IPS-11a (cell line): Measurements from ENCODE around the gene DGKZ.

Source experiments
- H3K4me3 ChIP-seq: one replicate; pipeline ENCODE4 v1.5.1; 2013; ENCODE audit warnings: low read depth, low read length, control low read depth

Gene DGKZ

DNA sequence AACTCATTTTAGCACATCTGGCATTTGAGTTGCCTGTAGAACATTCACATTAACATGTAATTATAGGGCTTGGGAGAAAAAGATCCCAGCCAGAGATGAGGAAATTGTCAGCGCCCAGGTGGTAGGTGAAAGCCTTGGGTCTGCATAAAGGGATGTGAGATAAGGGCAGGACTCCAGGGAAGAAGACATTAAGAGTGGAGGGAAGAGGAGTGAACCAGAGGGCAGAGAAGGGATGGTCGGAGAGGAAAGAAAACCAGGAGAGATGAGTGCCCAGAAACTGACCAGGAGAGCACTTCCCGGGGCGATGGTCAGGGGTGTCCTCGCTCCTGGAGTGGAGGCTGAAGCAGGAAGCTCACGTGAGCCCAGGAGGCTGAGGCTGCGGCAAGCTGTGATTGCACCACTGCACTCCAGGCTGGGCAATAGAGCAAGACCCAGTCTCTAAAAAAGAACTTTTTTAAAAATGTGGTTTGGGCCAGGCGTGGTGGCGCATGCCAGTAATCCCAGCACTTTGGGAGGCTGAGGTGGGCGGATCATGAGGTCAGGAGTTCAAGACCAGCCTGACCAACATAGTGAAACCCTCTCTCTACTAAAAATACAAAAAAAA lies 20.3 kb upstream of the DGKZ start:
- H3K4me3 ChIP-seq = no peak overlapping the region

DNA sequence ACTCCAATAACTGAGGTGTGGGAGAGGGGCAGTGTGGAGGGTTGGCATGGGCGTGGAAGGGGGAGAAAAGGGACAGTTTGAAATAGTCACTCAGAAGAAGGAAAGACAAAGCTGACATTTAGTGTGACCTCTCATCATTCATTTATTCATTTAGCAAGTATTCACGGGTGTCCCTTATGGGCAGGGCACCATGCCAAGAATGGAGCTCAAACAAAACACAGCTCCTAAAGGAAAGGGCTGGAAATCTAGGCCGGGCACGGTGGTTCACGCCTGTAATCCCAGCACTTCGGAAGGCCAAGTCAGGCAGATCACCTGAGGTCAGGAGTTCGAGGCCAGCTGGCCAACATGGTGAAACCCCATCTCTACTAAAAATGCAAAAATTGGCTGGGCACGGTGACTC lies 19.4 kb upstream of the DGKZ start:
- H3K4me3 ChIP-seq = no peak overlapping the region

DNA sequence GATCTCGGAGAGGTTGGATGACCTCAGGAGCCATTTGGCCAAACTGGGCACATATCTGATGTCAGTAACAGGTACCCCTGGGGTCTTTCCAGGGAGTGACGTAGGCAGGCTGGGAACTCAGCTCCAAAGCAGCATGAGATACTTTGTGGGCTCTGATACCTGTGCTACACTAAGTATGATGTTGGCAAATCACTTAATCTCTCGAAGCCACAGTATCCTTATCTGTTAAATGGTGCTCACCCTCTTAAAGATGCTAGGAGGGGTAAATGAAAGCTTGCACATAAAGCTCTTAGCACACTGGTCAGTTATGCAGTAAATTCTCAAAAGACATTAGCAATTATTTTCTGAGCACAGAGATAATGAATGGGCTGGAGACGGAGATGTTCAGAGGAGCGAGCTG lies 17.1 kb upstream of the DGKZ start:
- no peak overlapping the region for H3K4me3 ChIP-seq

DNA sequence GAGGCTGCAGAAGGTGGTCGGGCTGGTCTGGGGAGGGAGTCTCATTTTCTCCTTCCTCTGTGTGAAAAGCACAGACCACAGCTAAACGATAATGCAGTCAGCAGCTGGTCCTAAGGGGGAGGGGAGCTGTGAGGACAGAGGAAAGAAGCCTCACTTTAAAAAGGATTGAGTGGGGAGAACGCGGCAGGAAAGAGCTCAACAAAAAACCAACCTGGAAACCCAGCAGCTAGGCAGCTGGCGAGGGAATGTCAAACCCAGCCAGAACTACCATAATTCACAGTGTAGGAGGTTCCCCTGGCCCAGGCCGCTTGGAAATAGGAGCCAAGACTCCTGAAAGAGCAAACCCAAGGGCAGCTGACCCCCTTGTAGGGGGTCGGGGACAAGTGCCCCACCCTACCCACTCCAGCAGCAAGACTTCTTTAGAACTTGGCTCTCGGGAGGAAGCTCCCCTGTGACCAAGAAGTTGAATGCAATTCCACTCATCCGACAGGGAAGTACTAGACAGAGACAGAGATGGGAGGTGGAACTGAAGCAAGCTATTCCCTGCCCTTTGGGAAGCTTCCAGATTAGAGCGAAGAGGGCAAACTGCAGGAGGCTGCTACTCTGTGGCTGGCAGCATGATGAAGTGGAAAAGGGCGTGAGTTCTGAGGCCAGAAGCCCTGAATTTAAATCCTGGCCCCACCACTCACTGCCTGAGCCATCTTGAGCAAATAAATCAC lies 16.5 kb upstream of the DGKZ start:
- H3K4me3 ChIP-seq = no peak overlapping the region

DNA sequence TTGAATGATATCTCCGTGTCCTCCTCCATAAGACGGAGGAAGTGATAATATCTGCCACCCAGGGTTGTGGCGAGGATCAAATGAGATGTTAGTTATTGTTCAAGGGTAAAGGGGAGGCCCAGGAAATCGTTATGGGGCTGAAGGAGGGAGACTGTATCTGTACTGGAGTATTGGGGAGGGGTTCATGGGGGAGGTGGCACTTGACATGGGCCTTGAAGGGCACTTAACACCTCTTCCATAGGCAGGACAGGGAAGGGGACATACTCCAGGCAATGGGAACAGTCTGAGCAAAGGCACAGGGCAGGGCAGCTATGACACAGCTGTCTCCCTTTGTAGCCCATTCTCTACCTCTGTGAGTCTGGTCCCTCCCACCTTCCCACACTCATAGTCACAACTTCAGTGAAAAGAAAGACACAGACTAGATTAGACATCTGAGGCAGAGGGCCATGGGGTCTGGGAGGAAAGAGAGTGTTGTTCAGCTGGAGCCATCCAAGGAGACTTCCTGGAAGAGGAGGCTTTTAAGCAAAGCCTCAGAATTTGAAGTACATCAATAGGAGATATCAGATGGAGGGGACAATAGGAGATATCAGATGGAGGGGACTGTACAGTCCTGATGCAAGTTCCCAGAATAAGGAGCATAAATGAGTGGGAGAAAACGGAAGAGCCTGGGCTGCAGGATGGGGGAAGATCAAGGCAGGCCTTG lies 15.8 kb upstream of the DGKZ start:
- no peak overlapping the region for H3K4me3 ChIP-seq

DNA sequence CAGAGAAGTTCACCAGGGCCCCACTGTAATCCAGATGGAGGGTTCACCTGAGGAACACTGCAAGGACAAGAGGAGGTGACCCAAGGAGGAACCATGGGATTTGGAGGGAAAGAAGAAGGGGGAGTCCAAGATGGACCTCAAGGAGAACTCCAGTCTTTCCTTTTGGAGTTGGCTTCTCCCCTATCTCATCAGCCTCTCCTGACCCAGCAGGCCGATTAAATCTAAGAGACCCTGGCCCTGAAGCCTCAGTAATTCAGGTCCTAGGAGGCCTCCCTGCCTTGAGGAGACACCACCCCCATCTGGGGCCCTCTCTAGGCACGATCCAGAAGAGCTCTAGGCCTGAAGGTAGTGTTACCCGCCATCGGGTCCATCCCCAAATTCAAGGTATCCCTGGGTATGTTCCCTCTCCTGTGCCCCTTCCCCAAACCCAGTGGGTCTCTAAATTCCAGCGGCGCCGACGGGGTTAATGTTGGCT lies 15.1 kb upstream of the DGKZ start:
- H3K4me3 ChIP-seq = peak overlapping the region; percentile 51

DNA sequence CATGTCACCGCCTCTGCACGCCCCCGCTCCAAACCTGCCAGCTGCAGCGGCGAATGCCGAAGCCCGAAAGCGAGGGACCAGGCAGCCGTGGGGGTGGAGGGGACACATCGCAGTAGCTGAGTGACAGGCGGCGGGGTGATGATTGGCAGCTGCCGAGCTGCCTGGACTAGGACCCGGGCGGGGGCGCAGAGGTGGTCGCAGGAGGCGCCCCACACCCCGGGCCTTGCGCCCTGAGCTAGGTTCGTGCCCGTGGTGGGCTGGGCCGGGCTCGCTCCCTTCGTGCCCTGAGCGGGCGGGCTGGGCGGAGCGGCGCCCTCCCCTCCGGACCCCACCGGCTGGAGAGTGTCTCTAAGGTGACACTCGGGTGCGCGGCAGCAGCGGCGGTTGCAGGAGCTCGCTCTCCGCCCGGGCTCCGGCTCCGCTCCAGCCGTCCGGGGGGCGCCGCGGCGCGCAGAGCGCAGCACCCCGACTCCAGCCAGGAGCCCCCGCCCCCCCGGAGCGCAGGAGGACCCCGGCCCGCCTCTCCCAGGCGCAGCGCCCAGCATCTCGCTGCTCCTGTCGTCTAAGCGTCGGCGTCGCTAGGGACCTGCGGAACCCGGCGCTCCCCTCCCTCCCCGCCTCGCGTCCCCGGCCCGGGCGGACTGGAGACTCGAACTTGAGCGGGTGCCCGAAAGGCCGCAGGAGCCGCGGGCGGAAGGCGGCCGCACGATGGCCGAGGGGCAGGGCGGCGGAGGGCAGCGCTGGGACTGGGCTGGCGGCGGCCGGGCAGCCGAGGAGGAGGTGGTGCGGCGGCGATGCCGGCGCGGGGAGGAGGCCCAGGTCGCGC lies 14.5 kb upstream of the DGKZ start:
- H3K4me3 ChIP-seq = peak overlapping the region; percentile 51

DNA sequence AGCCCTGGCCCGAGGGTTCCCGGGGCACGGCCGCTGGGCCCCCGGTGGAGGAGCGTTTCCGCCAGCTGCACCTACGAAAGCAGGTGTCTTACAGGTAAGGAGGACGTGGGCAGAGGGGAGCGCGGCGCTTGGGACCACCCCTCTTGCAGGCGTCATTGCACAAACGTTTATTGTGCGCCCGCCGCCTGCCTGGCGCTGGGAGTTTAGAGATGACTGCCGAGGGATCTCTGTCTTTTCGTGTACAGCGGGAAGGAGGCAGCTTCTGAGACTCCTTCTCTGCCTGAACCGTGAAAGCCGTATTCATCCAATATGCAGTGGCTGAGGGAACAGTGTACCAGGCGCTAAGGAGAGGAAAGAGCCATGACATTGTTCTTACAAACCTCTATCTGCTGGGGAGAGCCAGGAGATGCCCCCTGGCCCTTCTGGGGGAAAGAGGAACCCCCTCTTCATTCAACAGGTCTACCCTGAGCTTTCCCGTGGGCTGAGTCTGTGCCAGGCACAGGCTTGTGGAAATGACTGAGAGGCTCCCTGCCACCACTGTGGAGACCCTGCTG lies 13.8 kb upstream of the DGKZ start:
- peak overlapping the region; percentile 51 for H3K4me3 ChIP-seq

DNA sequence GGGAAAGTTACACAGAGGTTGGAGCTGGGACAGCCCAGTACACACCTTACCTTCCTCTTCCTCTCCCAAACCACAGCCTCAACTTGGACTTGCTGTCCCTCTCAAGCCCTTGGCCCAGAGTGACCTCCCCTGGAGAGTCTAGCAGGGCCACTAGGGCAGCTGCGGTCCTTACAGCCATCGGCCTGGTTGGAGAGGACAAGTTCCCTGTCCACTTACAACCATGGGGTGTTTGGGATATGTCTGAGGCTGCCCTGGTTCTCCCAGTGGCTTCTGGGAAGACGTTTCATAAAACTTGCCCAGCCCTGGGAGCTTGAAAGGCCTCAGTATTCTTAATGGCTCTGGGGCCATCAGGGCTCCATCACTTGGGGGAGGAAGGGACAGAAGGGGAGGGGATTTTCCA lies 13.1 kb upstream of the DGKZ start:
- no peak overlapping the region for H3K4me3 ChIP-seq

DNA sequence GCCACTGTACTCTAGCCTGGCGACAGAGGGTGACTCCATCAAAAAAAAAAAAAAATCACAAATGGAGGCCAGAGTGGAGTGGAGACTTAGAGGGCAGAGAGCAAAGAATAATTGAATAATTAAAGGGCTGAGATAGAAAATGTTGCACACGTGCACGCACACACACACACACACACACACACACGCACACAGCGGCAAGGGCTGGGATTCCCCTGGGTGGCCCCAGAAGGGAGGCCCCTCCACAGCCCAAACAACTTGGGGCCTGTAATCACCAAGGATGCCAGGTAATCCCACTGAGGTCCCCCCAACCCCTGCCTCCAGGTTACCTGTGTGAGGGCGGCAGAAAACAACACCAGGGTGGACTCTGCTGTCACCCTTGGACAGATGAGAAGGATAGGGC lies 12.0 kb upstream of the DGKZ start:
- no peak overlapping the region for H3K4me3 ChIP-seq

DNA sequence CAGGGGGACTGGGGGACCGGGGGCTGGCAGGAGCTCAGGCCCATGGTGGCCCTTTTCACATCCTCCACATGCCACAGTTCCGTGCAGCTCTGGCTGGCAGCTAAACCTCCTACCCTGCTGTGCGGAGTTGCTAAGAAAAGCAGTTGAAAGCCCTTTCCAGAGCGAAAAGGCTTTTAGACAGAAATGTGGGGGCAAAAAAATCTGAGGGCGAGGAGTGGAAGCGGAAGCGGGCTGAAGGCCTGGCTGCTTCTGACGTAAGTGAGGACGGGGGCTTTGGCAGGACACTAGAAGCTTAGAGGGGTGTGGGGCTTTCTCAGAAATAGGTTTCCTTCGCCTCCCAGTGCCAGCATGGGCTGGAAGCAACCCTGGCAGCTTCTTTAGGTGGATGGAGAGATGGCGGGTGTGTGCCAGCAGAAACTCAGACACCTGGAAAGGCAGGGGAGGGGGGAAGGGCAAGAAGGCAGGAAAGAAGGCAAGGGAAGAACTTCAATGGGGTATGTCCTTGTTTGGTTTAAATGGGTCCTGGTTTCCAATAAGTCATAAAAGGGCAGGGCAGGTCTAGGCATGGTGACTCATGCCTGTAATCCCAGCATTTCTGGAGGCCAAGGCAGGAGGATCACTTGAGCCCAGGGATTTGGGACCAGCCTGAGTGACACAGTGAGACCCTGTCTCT lies 11.2 kb upstream of the DGKZ start:
- H3K4me3 ChIP-seq = no peak overlapping the region

DNA sequence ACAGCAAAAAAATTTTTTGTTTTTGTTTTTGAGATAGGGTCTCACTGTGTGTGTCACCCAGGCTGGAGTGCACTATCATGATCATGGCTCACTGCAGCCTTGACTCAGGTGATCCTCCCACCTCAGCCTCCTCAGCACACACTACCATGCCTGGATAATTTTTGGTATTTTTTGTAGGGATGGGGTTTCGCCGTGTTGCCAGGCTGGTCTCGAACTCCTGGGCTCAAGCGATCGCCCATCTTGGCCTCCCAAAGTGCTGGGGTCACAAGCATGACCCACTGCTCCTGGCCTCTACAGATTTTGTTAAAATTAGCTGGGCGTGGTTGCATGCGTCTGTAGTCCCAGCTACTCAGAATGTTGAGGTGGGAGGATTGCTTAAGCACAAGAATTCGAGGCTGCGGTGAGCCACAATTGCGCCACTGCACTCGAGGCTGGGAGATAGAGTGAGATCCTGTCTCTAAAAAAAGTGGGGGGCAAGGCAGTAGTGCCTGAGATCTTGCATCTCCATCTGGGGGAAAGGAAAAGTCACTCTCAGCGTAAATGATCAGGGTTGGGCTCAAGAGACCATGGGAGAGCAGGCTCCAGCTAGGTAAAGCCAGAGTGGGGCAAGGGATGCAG lies 10.6 kb upstream of the DGKZ start:
- no peak overlapping the region for H3K4me3 ChIP-seq

DNA sequence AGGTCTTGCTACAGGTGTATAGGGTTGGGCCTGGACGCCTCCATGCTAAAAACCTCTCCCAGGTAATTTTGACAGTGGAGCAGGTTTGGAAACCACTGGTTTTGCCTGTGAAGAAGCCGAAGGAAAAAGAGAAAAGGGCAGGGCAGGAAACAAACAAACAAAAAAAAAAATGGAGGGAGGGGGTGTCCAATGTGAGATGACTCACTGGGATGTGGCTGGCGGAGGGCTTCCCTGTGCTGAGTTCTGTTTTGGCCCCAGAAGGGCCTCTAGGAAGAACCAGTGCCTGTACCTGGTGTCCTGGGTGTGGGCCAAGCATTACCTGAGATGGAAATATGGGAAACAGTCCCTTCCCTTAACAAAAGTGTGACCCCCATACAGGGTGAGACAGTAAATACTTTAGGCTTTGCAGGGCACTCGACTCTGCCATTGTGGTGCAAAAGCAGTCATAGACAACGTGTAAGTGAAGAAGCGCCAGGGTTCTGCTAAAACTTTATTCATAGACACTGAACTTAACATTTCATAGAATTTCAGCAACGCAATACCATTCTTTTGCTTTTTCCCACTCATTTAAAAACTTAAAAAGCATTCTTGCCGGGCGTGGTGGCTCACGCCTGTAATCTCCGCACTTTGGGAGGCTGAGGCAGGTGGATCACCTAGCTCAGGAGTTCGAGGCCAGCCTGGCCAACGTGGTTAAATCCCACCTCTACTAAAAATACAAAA lies 9.5 kb upstream of the DGKZ start:
- H3K4me3 ChIP-seq = no peak overlapping the region

DNA sequence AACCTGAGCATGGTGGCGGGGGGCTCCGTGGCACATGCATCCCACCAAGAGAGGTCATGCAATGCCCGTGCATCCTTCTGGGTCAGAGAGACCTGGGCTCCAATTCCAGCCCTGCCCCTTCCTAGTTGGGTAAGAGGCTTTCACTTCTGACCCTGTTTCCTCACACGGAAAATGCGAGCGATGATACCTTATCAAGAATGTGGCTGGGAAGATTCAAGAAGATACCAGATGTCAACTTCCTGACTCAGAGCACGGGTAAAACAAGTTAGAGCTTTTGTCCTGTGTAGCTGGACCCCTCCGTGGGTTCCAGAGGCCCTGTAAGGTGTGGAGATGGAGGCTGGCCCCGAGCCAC lies 8.7 kb upstream of the DGKZ start:
- H3K4me3 ChIP-seq = no peak overlapping the region

DNA sequence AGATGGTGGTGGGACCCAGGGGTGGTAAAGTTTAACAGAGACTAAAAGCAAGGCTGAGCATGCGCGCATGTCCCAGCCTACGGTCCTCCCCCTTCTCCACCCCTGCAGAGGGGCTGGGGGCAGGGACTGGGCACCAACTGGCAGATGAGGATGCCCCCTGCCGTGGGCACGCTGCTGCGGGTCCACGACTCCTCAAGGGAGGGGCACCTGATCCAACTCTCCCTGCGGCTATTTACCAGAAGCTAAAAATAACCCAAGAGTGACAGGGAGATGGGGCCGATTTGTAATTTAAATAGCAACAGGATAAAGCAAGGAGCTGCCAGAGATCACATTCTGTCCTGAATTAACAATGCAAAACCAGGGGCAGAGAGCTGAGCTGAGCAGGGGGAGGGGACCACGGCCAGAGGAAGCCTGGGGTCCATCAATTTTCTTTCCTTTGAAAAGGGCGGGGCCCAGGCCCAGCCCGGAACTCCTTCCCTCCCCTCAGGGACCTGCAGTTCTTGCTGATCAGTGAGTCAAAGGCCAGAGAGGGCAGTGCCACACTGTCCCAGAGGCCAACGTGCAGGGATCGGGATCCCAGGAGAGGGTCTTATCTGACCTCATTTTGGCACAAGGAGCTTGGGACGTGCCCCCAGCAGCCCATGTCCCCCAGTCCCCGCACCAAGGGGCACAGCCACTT lies 8.1 kb upstream of the DGKZ start:
- H3K4me3 ChIP-seq = no peak overlapping the region

DNA sequence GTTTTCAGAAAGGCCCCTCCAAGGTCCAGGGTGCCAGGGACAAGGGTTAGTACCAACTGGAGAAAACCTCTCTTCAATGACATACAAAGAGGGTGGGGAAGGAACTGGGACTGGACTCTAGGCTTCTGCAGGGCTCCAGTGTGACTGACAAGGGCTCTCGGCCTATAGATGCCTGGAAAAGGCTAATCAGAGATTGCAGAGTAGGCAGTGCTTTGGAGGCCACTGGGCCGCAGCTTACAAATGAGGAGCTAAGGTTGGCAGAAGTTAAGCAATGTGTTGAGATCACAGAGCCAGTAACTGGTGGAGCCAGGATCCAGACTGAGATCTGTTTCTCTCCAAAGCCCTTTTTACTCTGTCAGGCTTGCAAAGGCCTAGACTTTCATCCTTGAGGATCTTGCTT lies 7.4 kb upstream of the DGKZ start:
- H3K4me3 ChIP-seq = no peak overlapping the region

DNA sequence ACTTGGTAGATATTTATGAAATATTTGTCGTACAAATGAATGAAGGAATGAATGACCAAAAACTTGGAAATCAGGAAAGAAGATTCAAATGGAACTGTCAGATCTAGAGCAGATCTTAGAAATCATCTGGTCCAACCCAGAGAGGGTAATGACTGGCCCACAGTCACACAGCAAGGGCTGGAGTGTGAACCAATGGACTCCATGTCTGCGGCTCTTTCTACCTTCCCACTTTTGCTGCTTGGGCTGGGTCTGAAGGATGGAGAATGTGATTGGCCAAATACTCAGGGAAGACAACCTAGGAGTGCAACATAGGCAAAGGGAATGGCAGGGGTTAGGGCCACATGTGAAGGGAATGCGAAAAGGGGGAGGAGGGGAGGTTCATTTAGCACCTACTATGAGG lies 5.8 kb upstream of the DGKZ start:
- no peak overlapping the region for H3K4me3 ChIP-seq

DNA sequence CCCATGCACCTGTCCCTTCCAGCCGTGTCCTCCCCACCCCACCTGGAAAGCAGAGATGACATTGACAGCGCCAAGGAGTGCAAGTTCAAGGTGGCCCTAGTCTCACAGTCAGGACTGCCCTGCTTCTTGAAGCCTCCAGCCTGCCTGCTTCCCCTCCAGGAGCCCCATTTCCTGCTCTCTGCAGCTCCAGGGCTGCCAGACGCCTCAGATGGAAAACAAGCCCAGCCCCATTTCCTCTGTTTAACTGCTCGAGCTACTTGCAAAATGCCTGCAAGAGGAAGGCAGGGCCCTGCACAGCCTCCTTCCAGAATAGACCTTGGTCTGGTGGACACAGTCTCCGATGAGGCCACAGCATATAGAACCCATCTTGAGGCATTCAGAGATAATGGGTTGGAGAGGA lies 5.0 kb upstream of the DGKZ start:
- H3K4me3 ChIP-seq = no peak overlapping the region

DNA sequence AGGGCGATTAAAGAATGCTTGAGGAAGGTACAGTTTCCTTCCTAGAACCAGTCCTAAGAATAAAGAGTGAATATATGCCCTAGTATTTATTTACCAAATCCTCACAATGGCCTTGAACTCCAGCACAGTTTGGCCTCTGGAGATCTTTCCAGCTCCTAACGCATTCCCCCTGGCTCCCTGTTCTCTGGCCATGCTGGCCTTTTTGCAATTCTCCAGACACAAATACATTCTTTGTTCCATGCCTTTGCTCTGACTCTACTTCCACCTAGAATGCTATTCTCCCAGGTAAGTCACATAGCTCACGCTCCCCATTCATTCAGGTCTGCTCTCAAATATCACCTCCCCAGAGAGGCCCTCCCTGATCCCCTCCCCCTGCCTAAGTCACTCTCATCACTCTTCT lies 3.7 kb upstream of the DGKZ start:
- no peak overlapping the region for H3K4me3 ChIP-seq
